Activated CD4-positive, alpha-beta T cell treated with anti-CD3 and anti-CD28 coated beads for 36 hours (primary cell): ENCODE results near the gene CLDN9. TPM values are rescaled to one million over a fixed set of nuclear protein-coding genes. Genes with fewer than 3 reads are reported as not detected.

Experiments used
- ATAC-seq: fragments of 200-7000 bp; cut with Tn5 transposase; one replicate; pipeline ENCODE4 v1.10.0; 2021; ENCODE audit warnings: mild to moderate bottlenecking, moderate library complexity
- CTCF ChIA-PET: fragments of 350-600 bp; sonication (Branson Sonifier 250); formaldehyde crosslinking; loops from one replicate; lab custom pipeline; 2021; ENCODE audit warnings: antibody characterized with exemption; lab: Charles Lee
- POLR2A ChIA-PET: fragments of 350-600 bp; sonication (Branson Sonifier 250); formaldehyde crosslinking; loops from one replicate; lab custom pipeline; 2021; ENCODE audit warnings: antibody characterized with exemption, inconsistent platforms; lab: Charles Lee
- DNase-seq: peaks from one replicate; pipeline ENCODE4 v3.0.0-alpha.2; 2020
- H3K27ac Mint-ChIP-seq: one replicate; pipeline ENCODE4 v1.8.0; 2021; ENCODE audit warnings: mixed read lengths
- H3K27me3 Mint-ChIP-seq: one replicate; pipeline ENCODE4 v1.8.0; 2021; ENCODE audit warnings: mixed read lengths
- H3K36me3 Mint-ChIP-seq: one replicate; pipeline ENCODE4 v1.8.0; 2021; ENCODE audit warnings: low read depth, mixed read lengths
- H3K4me1 Mint-ChIP-seq: one replicate; pipeline ENCODE4 v1.8.0; 2021; ENCODE audit warnings: mixed read lengths
- H3K4me3 Mint-ChIP-seq: one replicate; pipeline ENCODE4 v1.8.0; 2021; ENCODE audit warnings: mild to moderate bottlenecking, moderate library complexity, mixed read lengths
- H3K9me3 Mint-ChIP-seq: one replicate; pipeline ENCODE4 v1.8.0; 2021; ENCODE audit warnings: low read depth, mixed read lengths
- intact Hi-C, 2 experiments: fragments of 100-400 bp; cut with DNase I in 1 of 2; cut with micrococcal nuclease in 1 of 2; formaldehyde crosslinking; loops; one replicate each; pipeline versions ENCODE4 v1.14.2 to v1.15.1; 2022 to 2024; cut with DNase I, micrococcal nuclease
- total RNA-seq, 2 experiments: library from RNA; stranded (reverse); gene quantifications; one replicate each; pipeline ENCODE4 v1.2.3, GENCODE V29; 2021

The CLDN9 gene
- total RNA-seq, 2 experiments from 2014 or later = not detected

DNA sequence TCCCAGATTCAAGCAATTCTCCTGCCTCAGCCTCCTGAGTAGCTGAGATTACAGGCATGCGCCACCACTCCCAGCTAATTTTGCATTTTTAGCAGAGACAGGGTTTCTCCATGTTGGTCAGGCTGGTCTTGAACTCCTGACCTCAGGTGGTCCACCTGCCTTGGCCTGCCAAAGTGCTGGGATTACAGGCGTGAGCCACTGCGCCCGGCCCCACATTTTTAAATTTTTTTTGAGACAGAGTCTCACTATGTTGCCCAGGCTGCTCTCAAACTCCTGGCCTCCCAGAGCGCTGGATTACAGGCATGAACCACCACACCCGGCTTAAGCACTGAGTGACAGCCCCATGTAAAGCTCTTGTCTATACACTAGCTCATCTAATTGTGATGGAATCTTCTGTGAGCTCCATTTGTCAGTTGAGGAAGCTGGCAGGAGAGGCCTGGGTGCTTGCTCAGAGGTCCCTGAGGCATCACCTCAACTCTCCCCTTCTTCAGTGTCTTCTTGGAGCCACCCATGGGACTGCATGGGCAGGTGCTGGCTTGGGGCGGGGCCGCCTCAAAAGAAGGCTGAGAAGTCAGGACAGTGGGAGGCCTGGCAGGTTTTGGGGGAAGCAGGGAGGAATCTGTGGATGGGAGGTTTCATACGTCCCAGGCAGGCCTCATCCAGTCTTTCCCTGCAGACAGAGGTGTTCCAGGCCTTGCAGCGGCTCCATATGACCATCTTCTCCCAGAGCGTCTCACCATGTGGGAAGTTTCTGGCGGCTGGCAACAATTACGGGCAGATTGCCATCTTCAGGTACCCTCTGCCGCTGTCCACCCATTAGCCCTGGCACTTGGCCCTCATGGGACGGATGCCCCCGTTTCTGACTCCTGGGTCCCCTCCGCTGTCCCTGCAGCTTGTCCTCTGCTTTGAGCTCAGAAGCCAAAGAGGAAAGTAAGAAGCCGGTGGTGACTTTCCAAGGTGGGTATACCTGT, 12.6 kb downstream of the CLDN9 start:
- Mint-ChIP-seq H3K9me3 (no peaks in the 10 kb centered on the region), H3K36me3 (peaks cover 14% of the 10 kb centered on the region), H3K27me3 (peaks cover 13% of the 10 kb centered on the region), H3K27ac (no peak overlapping the region), H3K4me3 (peak overlapping the region; percentile 74), H3K4me1 (peaks cover 56% of the 10 kb centered on the region)
- DNase-seq = no peak
- ChIA-PET POLR2A (interaction anchor here (1.5 kb wide), 1 partner anchor 110 kb away, joined by 3 read pairs; the partner anchor contains the start of gene ZNF213), CTCF (interaction anchor here (0.7 to 5.7 kb wide), 7 partner anchors 10 to 104 kb away, joined by 3 to 30 read pairs (median 5); no protein-coding TSS in a partner anchor)
- ATAC-seq = no peak
- intact Hi-C loops = loop anchor here in 1 of 2 experiments (2.0 kb wide), 2 partner anchors 109 to 979 kb away; partner anchors contain the start of genes NTHL1, TSC2 and ZNF213

DNA sequence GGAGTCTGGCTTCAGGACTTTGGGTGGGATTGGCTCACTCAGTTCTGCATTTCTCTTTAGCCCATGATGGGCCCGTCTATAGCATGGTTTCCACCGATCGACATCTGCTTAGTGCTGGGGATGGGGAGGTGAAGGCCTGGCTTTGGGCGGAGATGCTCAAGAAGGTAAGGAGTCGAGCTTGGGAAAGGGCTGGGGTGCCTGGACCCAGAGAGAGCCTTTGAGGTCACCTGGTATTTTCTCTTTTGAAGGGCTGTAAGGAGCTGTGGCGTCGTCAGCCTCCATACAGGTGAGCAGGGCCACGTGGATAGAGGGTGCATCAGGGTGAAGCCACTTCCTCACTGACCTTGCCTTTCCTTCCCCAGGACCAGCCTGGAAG, 13.3 kb downstream of the CLDN9 start:
- POLR2A ChIA-PET = no interaction called here

DNA sequence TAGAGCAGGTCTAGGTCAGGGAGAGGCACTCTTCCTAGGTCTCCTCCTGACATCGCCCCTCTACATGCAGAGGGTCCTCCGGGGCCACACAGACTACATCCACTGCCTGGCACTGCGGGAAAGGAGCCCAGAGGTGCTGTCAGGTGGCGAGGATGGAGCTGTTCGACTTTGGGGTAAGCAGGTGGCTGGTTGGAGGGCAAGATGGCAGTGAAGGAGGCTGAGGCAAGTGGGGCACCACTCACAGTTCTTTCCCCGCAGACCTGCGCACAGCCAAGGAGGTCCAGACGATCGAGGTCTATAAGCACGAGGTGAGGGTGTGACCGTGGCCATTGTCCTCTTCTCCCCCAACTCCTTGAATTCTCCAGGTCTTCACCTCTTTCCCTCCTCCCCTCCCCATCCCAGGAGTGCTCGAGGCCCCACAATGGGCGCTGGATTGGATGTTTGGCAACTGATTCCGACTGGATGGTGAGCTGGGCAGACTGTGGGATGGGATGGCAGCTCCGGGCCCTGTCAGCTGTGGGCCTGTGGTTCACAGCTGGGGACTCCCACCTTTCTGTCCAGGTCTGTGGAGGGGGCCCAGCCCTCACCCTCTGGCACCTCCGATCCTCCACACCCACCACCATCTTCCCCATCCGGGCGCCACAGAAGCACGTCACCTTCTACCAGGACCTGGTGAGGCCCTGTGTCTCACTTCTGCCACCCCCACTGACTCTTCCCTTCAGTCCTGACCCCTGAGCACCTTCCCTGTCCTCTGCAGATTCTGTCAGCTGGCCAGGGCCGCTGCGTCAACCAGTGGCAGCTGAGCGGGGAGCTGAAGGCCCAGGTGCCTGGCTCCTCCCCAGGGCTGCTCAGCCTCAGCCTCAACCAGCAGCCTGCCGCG, 14.1 kb downstream of the CLDN9 start:
- DNase-seq = no peak
- POLR2A ChIA-PET = no interaction called here
- intact Hi-C loops = no loop called here
- Mint-ChIP-seq H3K9me3 (no peaks in the 10 kb centered on the region), H3K4me1 (peaks cover 45% of the 10 kb centered on the region), H3K27ac (no peak overlapping the region), H3K36me3 (peaks cover 14% of the 10 kb centered on the region), H3K27me3 (peaks cover 17% of the 10 kb centered on the region), H3K4me3 (no peak overlapping the region)
- ATAC-seq = no peak
- CTCF ChIA-PET = interaction anchor here (0.6 to 9.6 kb wide), 15 partner anchors 15 to 156 kb away, joined by 3 to 130 read pairs (median 6); partner anchors contain the start of gene IL32

More for the DNA sequence above, 13.3 kb downstream of the CLDN9 start:
- Mint-ChIP-seq H3K36me3 (peaks cover 14% of the 10 kb centered on the region), H3K27me3 (peaks cover 15% of the 10 kb centered on the region), H3K9me3 (no peaks in the 10 kb centered on the region), H3K4me1 (peaks cover 52% of the 10 kb centered on the region), H3K27ac (no peak overlapping the region), H3K4me3 (no peak overlapping the region)
- ATAC-seq (no peak), DNase-seq (no peak)
- CTCF ChIA-PET = interaction anchor here (1.1 to 5.7 kb wide), 6 partner anchors 13 to 106 kb away, joined by 3 to 30 read pairs (median 5); no protein-coding TSS in a partner anchor
- intact Hi-C loops = no loop called here

DNA sequence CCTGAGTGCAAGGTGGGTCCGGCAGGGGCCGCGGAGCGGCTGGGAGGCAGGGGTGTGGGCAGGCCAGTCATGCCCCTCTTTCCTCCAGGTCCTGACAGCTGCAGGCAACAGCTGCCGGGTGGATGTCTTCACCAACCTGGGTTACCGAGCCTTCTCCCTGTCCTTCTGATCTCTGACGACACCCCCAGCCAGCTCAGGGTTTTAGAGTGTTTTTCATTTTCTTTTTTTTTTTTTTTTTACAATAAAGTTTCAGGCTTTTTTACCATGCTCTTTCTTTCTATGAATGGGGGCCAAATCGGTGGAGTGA, 14.7 kb downstream of the CLDN9 start:
- CTCF ChIA-PET = interaction anchor here (0.6 to 9.6 kb wide), 18 partner anchors 8 to 157 kb away, joined by 3 to 130 read pairs (median 6); partner anchors contain the start of genes IL32, KREMEN2, TNFRSF12A and ZNF213
- POLR2A ChIA-PET = no interaction called here
- DNase-seq (no peak), ATAC-seq (no peak)
- Mint-ChIP-seq H3K27ac (no peak overlapping the region), H3K36me3 (peaks cover 14% of the 10 kb centered on the region), H3K27me3 (peaks cover 19% of the 10 kb centered on the region), H3K4me3 (no peak overlapping the region), H3K4me1 (peaks cover 39% of the 10 kb centered on the region), H3K9me3 (no peaks in the 10 kb centered on the region)
- intact Hi-C loops = no loop called here

DNA sequence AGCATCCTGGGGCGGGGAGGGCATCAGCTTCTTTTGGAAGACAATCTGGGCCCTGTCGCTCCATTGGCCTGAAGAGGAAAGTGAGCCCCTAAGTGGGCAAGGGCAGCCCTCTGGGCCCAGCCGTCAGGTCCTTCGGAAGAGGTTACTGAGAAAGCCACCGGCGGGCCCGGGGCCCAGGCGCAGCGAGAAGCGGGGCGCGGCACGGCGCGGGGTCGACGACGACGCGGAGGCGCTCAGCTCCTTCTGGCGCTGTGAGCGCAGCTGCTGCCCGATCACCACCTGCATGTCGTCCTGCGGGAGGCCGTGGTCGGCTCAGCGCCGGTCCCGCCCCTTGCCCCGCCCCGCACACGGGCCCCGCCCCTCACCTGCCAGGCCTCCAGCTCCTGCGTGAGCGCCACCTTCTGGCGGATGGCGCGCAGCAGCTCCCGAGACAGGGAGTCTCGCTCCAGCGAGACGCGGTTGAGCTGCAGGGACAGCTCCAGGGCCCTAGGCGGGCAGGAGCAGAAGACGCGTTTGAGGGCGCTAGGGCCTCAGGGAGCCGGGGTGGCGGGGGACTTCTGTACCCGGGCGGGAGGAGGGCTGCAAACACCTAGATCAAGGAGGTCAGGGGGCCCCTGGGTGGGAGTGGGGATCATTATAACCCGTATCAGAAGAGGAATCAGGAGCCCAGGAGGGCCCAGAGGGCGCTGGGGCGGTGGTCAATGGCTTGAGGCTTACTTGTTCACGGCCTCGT, 15.4 kb downstream of the CLDN9 start:
- ChIA-PET POLR2A (interaction anchor here (0.9 to 1.2 kb wide), 3 partner anchors 24 to 37 kb away, joined by 3 to 4 read pairs (median 3); partner anchors contain the start of gene IL32), CTCF (interaction anchor here (0.6 to 9.6 kb wide), 29 partner anchors 8 to 198 kb away, joined by 3 to 130 read pairs (median 5); partner anchors contain the start of genes CLDN6, IL32, KREMEN2 and TNFRSF12A)
- peak; percentile 45 for ATAC-seq
- Mint-ChIP-seq H3K9me3 (no peaks in the 10 kb centered on the region), H3K4me3 (no peak overlapping the region), H3K27me3 (peaks cover 26% of the 10 kb centered on the region), H3K36me3 (peaks cover 14% of the 10 kb centered on the region), H3K4me1 (peaks cover 32% of the 10 kb centered on the region), H3K27ac (no peak overlapping the region)
- DNase-seq = peak; percentile 95
- intact Hi-C loops = loop anchor here (1.0 to 2.0 kb wide), 4 partner anchors 25 to 276 kb away; partner anchors contain the start of genes PAQR4 (in 1 of the 2) and SRRM2 (in 1 of the 2)

DNA sequence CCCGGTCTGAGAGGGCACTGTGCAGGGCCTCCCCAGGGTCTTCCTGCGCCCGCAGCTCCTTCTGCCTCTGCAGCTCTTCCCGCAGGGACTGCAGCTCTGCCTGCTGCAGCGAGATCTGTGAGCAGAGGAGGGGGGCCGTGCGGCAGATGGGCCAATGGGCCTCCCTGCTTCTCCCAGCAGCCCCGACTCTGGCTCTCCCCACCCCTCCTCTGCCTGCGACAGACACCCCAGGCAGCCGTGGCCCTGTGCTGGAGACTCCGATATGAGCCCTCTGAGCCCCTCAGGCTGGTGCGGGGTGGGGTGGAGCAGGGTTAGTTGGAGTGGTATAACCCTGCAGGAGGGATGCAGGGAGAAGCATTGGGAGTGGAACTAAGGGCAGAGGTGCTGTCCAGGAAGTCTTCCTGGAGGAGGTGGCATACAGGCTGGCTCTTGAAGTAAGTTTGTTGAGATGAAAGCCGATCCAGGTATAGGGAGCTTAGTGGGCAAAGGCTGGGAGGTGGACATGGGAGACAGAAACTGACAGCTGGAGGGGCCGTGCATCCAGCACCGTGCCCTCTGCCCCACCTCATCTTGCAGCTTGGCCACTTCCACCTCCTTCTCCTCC, 16.1 kb downstream of the CLDN9 start:
- POLR2A ChIA-PET = interaction anchor here (0.9 to 1.2 kb wide), 4 partner anchors 9 to 36 kb away, joined by 3 to 4 read pairs (median 3); partner anchors contain the start of genes IL32 and TNFRSF12A
- peaks cover 33% of the 10 kb centered on the region for H3K27me3 Mint-ChIP-seq

DNA sequence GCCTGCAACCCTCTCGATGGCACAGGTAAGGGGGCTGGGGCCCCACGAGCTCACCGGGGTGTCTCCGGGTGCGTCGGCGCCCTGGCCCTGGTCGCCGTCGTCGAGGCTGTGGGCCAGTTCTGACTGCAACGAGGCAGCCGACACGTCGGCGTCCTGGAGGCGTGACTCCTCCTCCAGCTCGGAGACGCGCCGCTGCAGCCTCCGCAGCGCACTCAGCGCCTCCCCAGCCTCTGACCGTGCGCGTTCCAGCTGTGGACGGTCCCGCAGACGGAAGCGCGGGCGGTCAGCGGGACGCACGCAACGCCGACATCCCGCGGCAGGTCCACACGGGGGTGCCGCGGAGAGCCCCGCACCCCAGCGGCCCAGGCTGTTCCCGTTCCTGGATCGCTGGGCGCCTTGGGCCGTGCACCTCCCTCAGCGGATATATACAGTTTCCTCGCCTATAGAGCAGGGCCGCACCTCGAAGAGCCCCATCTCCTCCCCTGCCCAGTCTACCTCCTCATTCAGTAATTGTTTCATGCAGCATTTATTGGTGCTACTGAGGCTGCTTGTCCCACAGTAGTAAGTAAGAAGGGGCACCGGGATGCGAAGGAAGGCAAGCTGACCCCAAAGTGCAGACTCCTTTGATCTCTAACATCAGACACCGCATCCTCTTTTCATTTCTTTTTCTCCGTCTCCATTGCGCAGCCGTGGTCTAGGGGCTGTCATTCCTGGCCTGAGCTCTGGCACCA, 16.9 kb downstream of the CLDN9 start:
- intact Hi-C loops = loop anchor here in 1 of 2 experiments (1.0 to 2.0 kb wide), 2 partner anchors 61 to 71 kb away; partner anchors contain the start of gene PAQR4
- CTCF ChIA-PET = interaction anchor here (0.7 to 9.6 kb wide), 17 partner anchors 9 to 153 kb away, joined by 3 to 130 read pairs (median 5); partner anchors contain the start of genes IL32, MMP25 and TNFRSF12A
- peaks cover 23% of the 10 kb centered on the region for H3K4me1 Mint-ChIP-seq
- H3K27me3 Mint-ChIP-seq = peaks cover 37% of the 10 kb centered on the region
- ATAC-seq (peak; percentile 69), DNase-seq (peak; percentile 85)
- peak overlapping the region; percentile 67 for H3K4me3 Mint-ChIP-seq
- peaks cover 12% of the 10 kb centered on the region for H3K36me3 Mint-ChIP-seq
- peak overlapping the region; percentile 65 for H3K27ac Mint-ChIP-seq
- POLR2A ChIA-PET = interaction anchor here (1.2 to 1.6 kb wide), 2 partner anchors 10 to 22 kb away, joined by 3 read pairs; partner anchors contain the start of gene TNFRSF12A
- H3K9me3 Mint-ChIP-seq = no peaks in the 10 kb centered on the region

More for the DNA sequence above, 16.1 kb downstream of the CLDN9 start:
- peak overlapping the region; percentile 29 for H3K27ac Mint-ChIP-seq
- H3K4me1 Mint-ChIP-seq = peaks cover 26% of the 10 kb centered on the region
- DNase-seq (peak; percentile 32), ATAC-seq (no peak)
- peak overlapping the region; percentile 67 for H3K4me3 Mint-ChIP-seq
- intact Hi-C loops = loop anchor here (1.0 to 2.0 kb wide), 5 partner anchors 26 to 277 kb away; partner anchors contain the start of genes PAQR4 (in 1 of the 2) and SRRM2 (in 1 of the 2)
- peaks cover 14% of the 10 kb centered on the region for H3K36me3 Mint-ChIP-seq
- CTCF ChIA-PET = interaction anchor here (0.6 to 9.6 kb wide), 31 partner anchors 9 to 168 kb away, joined by 3 to 130 read pairs (median 5); partner anchors contain the start of genes CLDN6, IL32, KREMEN2 and MMP25
- no peaks in the 10 kb centered on the region for H3K9me3 Mint-ChIP-seq

DNA sequence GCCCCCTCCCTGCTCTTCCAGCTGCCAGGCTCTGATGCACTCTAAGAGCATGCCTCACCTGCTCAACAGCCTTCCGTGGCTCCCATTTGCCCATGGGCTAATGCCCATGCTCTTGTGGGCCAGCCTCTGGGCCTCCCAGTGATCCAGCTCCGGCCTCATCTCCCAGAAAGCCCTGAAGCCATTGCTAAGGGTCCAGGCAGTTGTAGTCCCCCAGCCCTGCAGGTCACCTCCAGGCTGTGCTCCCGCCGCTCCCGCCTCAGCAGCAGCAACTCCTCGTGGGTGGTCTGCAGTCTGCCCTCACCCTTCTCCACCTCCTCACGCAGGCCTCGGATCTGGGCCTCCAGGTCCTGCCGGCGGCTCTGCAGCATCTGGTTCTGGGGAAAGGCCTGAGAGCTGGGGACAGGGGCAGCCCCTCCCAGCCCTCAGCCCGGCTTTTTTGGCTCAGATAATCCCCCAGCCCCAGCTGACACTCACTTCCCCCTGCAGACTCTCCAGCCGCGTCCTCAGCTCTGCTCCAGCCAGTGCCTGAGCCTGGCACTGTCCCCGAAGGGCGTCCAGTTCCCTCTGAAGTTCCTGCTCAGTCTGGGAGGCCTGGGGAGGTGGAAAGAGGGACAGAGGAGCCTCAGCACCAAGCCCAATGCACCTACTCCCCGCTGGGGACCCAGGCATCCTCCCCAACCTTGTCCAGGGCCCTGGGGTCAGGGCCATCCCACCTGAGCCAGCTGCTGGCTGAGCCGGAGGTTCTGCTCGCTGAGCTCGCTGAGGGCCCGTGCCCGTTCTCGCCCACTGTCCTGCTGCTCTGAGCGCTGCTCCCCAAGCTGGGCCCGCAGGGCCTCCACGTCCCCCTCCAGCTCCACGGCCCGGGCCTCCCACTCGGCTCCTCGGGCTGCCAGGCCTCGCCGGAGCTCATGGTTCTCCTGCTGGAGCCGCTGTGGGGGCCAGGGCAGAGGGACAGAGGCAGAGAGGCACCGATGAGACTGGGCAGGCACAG, 17.8 kb downstream of the CLDN9 start:
- peaks cover 20% of the 10 kb centered on the region for H3K4me1 Mint-ChIP-seq
- H3K4me3 Mint-ChIP-seq = peak overlapping the region; percentile 67
- intact Hi-C loops = no loop called here
- DNase-seq = no peak
- peaks cover 12% of the 10 kb centered on the region for H3K36me3 Mint-ChIP-seq
- no peak for ATAC-seq
- ChIA-PET POLR2A (interaction anchor here (1.6 kb wide), 1 partner anchor 21 kb away, joined by 3 read pairs; no protein-coding TSS in a partner anchor), CTCF (interaction anchor here (0.6 to 9.6 kb wide), 23 partner anchors 9 to 661 kb away, joined by 3 to 130 read pairs (median 5); partner anchors contain the start of genes HCFC1R1, IL32, KREMEN2 and MMP25)
- H3K9me3 Mint-ChIP-seq = no peaks in the 10 kb centered on the region
- no peak overlapping the region for H3K27ac Mint-ChIP-seq
- peaks cover 42% of the 10 kb centered on the region for H3K27me3 Mint-ChIP-seq
